HepG2 (cell line): ENCODE results near the gene UNC5B. TPM values are rescaled to one million over a fixed set of nuclear protein-coding genes. Genes with fewer than 3 reads are reported as not detected.
A peak's percentile ranks its signal among the peaks of the same experiment; 100 is the strongest.

ENCODE experiments used
- AGO1 ChIP-seq: fragments of 200-400 bp; formaldehyde crosslinking; IDR thresholded peaks from 2 replicates; pipeline ENCODE4 v1.6.1; 2017; ENCODE audit warnings: mild to moderate bottlenecking, low read depth, low read length, moderate library complexity; ENCODE audit not compliant: poor library complexity, severe bottlenecking
- AGO2 ChIP-seq: fragments of 200-400 bp; formaldehyde crosslinking; optimal IDR thresholded peaks from 2 replicates; pipeline ENCODE3; 2017; ENCODE audit warnings: mild to moderate bottlenecking, low read depth, low read length, moderate library complexity
- CENPT ChIP-seq: sonication (generic); formaldehyde crosslinking; IDR thresholded peaks from 2 replicates; pipeline ENCODE4 v1.8.0; 2022; ENCODE audit warnings: low read depth, mild to moderate bottlenecking, moderate library complexity, missing genetic modification reagents
- DNMT3B ChIP-seq: conservative IDR thresholded peaks from 2 replicates; pipeline ENCODE4 v1.6.1; 2016; ENCODE audit warnings: missing biosample characterization, control low read depth
- ETV5 ChIP-seq: IDR thresholded peaks from 2 replicates; pipeline ENCODE4 v1.6.1; 2018; ENCODE audit warnings: missing biosample characterization, missing genetic modification reagents, inconsistent platforms, borderline replicate concordance
- FOXK1 ChIP-seq: sonication (generic); formaldehyde crosslinking; IDR thresholded peaks from 2 replicates; pipeline ENCODE4 v1.4.0; 2020; ENCODE audit warnings: low read depth, missing genetic modification reagents, borderline replicate concordance
- GTF2F1 ChIP-seq: fragments of 150-350 bp; IDR thresholded peaks from 2 replicates; pipeline ENCODE4 v1.6.1; 2014; ENCODE audit warnings: low read length
- GTF3A ChIP-seq: sonication (generic); formaldehyde crosslinking; conservative IDR thresholded peaks from 2 replicates; pipeline ENCODE4 v1.4.0; 2020; ENCODE audit warnings: mild to moderate bottlenecking, missing genetic modification reagents
- MIER3 ChIP-seq: IDR thresholded peaks from 2 replicates; pipeline ENCODE4 v1.6.1; 2016; ENCODE audit warnings: missing compliant biosample characterization, borderline replicate concordance
- MXD4 ChIP-seq: IDR thresholded peaks from 2 replicates; pipeline ENCODE4 v1.6.1; 2016; ENCODE audit warnings: mild to moderate bottlenecking, missing biosample characterization, missing genetic modification reagents
- PCBP2 ChIP-seq: fragments of 200-400 bp; formaldehyde crosslinking; optimal IDR thresholded peaks from 2 replicates; pipeline ENCODE3; 2018; ENCODE audit warnings: low read length, low read depth; ENCODE audit not compliant: poor library complexity, severe bottlenecking
- SIX1 ChIP-seq: sonication (generic); formaldehyde crosslinking; IDR thresholded peaks from 2 replicates; pipeline ENCODE4 v1.4.0; 2020; ENCODE audit warnings: missing genetic modification reagents, borderline replicate concordance
- SMAD1 ChIP-seq: sonication (generic); formaldehyde crosslinking; IDR thresholded peaks from 2 replicates; pipeline ENCODE4 v1.4.0; 2020; ENCODE audit warnings: missing genetic modification reagents, low read depth, mild to moderate bottlenecking, borderline replicate concordance
- TCF7L2 ChIP-seq: IDR thresholded peaks from 2 replicates; pipeline ENCODE4 v1.6.1; 2011; ENCODE audit warnings: mild to moderate bottlenecking, low read depth, low read length, moderate library complexity
- TRIM24 ChIP-seq: sonication (generic); formaldehyde crosslinking; IDR thresholded peaks from 2 replicates; pipeline ENCODE4 v1.8.0; 2022; ENCODE audit warnings: mild to moderate bottlenecking, missing genetic modification reagents
- ZBTB42 ChIP-seq: sonication (generic); formaldehyde crosslinking; IDR thresholded peaks from 2 replicates; pipeline ENCODE4 v1.5.0; 2020; ENCODE audit warnings: mild to moderate bottlenecking, missing genetic modification reagents
- ZNF207 ChIP-seq: fragments of 450-650 bp; IDR thresholded peaks from 2 replicates; pipeline ENCODE4 v1.6.1; 2016; ENCODE audit warnings: antibody characterized with exemption, borderline replicate concordance
- ZNF264 ChIP-seq: sonication (generic); formaldehyde crosslinking; IDR thresholded peaks from 2 replicates; pipeline ENCODE4 v1.4.0; 2020; ENCODE audit warnings: missing genetic modification reagents
- ZNF501 ChIP-seq: sonication (generic); formaldehyde crosslinking; IDR thresholded peaks from 2 replicates; pipeline ENCODE4 v1.5.1; 2020; ENCODE audit warnings: mild to moderate bottlenecking, moderate library complexity, missing genetic modification reagents
- ZNF562 ChIP-seq: sonication (generic); formaldehyde crosslinking; IDR thresholded peaks from 2 replicates; pipeline ENCODE4 v1.8.0; 2022; ENCODE audit warnings: missing genetic modification reagents, borderline replicate concordance
- ZNF564 ChIP-seq: sonication (generic); formaldehyde crosslinking; IDR thresholded peaks from 2 replicates; pipeline ENCODE4 v1.8.1; 2023; ENCODE audit warnings: mild to moderate bottlenecking, missing genetic modification reagents
- ZNF737 ChIP-seq: sonication (generic); formaldehyde crosslinking; IDR thresholded peaks from 2 replicates; pipeline ENCODE4 v1.5.0; 2020; ENCODE audit warnings: missing genetic modification reagents, mild to moderate bottlenecking, borderline replicate concordance
- polyA plus RNA-seq, 8 experiments: library from polyadenylated mRNA; depleted of rRNA in 3 of 8; stranded (reverse) in 7 of 8; unstranded in 1 of 8; fragments of >200 nt; fragmentation: Illumina TruSeq in 4 of 8; extraction: Trizol in 4 of 8; gene quantifications; 2 replicates each; pipeline versions ENCODE4 v1.2.1 to v1.2.3, GENCODE V29; 2011 to 2016; ENCODE audit warnings: low read depth in 4 of 8, missing spikeins in 1 of 8, mixed read lengths in 1 of 8; ENCODE audit not compliant: insufficient read depth in 1 of 8
- total RNA-seq, 5 experiments: library from RNA; depleted of rRNA; stranded (reverse); fragments of >200 nt; fragmentation: Illumina TruSeq; extraction: Trizol; gene quantifications; 2 replicates each; pipeline ENCODE4 v1.2.3, GENCODE V29; 2016; ENCODE audit warnings: low read depth in 1 of 5
- TF ChIP-seq, protein P1 (sequence below): sonication (generic); formaldehyde crosslinking; IDR thresholded peaks from 2 replicates; pipeline ENCODE4 v1.5.0; 2020; ENCODE audit warnings: missing genetic modification reagents
- TF ChIP-seq, protein P2 (sequence below): sonication (generic); formaldehyde crosslinking; IDR thresholded peaks from 2 replicates; pipeline ENCODE4 v1.4.0; 2020; ENCODE audit warnings: missing genetic modification reagents, mild to moderate bottlenecking, borderline replicate concordance
- TF ChIP-seq, protein P3 (sequence below): sonication (generic); formaldehyde crosslinking; IDR thresholded peaks from 2 replicates; pipeline ENCODE4 v1.5.0; 2020; ENCODE audit warnings: mild to moderate bottlenecking, low read depth, missing genetic modification reagents, borderline replicate concordance
- TF ChIP-seq, protein P4 (sequence below): sonication (generic); formaldehyde crosslinking; IDR thresholded peaks from 2 replicates; pipeline ENCODE4 v1.8.0; 2022; ENCODE audit warnings: missing genetic modification reagents, mild to moderate bottlenecking, borderline replicate concordance
- TF ChIP-seq, protein P5 (sequence below): IDR thresholded peaks from 2 replicates; pipeline ENCODE4 v1.6.1; 2012; ENCODE audit warnings: inconsistent platforms

UNC5B gene
- total and polyA plus RNA-seq, 2 of the 13 experiments (the other 11 are each of a cell fraction or from before 2014, with no cell fraction given): 0.07 TPM

DNA sequence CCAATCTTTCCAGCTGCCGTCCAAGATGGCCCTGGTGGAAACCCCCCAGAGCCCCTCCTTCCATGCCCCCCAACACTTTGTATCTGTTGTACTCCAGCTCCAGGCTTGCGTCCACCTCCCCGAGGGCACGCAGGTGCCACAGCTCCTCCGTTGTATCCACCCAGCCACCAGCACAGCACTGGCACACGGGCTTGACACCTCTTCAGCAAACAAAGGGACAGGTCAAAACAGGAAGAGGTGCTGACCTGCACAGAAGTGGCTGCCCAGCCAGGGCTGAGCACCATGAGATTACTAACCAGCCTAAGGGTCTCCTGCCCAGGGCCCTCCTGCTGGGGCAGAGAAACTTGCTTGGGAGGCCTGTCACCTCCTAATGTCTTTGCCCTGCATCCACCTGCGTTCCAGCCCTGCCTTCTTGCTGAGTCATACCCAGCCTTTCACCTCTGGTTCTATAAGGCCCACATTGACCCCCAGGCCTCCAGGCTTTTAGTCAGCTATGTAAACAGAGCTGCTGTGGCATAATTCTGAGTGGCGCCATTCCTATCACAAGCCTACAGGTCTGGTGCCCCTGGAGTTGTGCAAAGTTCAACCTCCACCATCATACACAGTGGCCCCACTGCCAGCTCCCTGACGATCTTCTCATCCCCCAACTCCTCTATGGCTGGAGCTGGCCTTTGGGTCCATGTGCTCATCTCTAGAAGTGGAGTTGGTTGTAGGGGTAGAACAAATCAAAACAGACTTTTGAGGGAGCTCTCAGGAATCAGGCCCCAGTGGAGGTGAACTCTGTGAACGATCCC is 127.6 kb downstream of the UNC5B start (continued):
- TF ChIP-seq, protein P1, sequence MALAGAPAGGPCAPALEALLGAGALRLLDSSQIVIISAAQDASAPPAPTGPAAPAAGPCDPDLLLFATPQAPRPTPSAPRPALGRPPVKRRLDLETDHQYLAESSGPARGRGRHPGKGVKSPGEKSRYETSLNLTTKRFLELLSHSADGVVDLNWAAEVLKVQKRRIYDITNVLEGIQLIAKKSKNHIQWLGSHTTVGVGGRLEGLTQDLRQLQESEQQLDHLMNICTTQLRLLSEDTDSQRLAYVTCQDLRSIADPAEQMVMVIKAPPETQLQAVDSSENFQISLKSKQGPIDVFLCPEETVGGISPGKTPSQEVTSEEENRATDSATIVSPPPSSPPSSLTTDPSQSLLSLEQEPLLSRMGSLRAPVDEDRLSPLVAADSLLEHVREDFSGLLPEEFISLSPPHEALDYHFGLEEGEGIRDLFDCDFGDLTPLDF: no peak
- TF ChIP-seq CENPT (no peak), ZNF264 (0 out of 2 replicates have a peak, but pooled peaks have one; percentile 80), MIER3 (CRISPR knock-in tag) (peak; percentile 94; the same call in 1 of the 2 replicates), DNMT3B (no peak), ZNF564 (no peak), GTF3A (CRISPR knock-in tag) (no peak), ZNF737 (CRISPR knock-in tag) (no peak), AGO1 (no peak), AGO2 (peak; percentile 23), TCF7L2 (no peak), ETV5 (peak; percentile 68; the same call in 1 of the 2 replicates), TRIM24 (CRISPR knock-in tag) (no peak), ZNF207 (no peak), PCBP2 (no peak), ZNF562 (CRISPR knock-in tag) (no peak), GTF2F1 (no peak), FOXK1 (CRISPR knock-in tag) (peak; percentile 81), ZNF501 (CRISPR knock-in tag) (peak; percentile 83), MXD4 (no peak), SIX1 (CRISPR knock-in tag) (peak; percentile 73), SMAD1 (CRISPR knock-in tag) (no peak), ZBTB42 (CRISPR knock-in tag) (no peak; the same call in 1 of the 2 replicates)
- TF ChIP-seq, protein P2, sequence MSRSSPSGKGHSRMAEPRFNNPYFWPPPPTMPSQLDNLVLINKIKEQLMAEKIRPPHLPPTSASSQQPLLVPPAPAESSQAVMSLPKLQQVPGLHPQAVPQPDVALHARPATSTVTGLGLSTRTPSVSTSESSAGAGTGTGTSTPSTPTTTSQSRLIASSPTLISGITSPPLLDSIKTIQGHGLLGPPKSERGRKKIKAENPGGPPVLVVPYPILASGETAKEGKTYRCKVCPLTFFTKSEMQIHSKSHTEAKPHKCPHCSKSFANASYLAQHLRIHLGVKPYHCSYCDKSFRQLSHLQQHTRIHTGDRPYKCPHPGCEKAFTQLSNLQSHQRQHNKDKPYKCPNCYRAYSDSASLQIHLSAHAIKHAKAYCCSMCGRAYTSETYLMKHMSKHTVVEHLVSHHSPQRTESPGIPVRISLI (CRISPR knock-in tag): no peak
- TF ChIP-seq, protein P3, sequence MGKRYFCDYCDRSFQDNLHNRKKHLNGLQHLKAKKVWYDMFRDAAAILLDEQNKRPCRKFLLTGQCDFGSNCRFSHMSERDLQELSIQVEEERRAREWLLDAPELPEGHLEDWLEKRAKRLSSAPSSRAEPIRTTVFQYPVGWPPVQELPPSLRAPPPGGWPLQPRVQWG (CRISPR knock-in tag): no peak
- TF ChIP-seq, protein P4, sequence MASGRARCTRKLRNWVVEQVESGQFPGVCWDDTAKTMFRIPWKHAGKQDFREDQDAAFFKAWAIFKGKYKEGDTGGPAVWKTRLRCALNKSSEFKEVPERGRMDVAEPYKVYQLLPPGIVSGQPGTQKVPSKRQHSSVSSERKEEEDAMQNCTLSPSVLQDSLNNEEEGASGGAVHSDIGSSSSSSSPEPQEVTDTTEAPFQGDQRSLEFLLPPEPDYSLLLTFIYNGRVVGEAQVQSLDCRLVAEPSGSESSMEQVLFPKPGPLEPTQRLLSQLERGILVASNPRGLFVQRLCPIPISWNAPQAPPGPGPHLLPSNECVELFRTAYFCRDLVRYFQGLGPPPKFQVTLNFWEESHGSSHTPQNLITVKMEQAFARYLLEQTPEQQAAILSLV (CRISPR knock-in tag): 0 out of 2 replicates have a peak, but pooled peaks have one; percentile 37
- TF ChIP-seq, protein P5, sequence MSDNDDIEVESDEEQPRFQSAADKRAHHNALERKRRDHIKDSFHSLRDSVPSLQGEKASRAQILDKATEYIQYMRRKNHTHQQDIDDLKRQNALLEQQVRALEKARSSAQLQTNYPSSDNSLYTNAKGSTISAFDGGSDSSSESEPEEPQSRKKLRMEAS: peak; percentile 87
